SU-DHL-6 (cell line): ENCODE measurements around the gene NUTM2E.
"Not testable (repeated sequence)": the region's sequence is repeated elsewhere in the genome, so short reads cannot be mapped to it uniquely, and the experiment has no call there.

ENCODE experiments used
- H2AFZ ChIP-seq: fragments of 200-600 bp; sonication (generic); 2 replicates; pipeline ENCODE4 v1.6.1; 2014; ENCODE audit warnings: low read depth, mild to moderate bottlenecking, moderate library complexity, mixed read lengths, antibody characterized with exemption, low read length; ENCODE audit not compliant: severe bottlenecking
- H3F3A ChIP-seq: fragments of 200-600 bp; shearing (Covaris generic); 2 replicates; pipeline ENCODE4 v1.6.0; 2016; ENCODE audit warnings: antibody characterized with exemption, mild to moderate bottlenecking; ENCODE audit not compliant: insufficient read depth
- H3K27ac ChIP-seq: fragments of 200-600 bp; sonication (generic); 2 replicates; pipeline ENCODE4 v1.5.1; 2016; ENCODE audit warnings: low read depth, mild to moderate bottlenecking, low read length, moderate library complexity, mixed read lengths
- H3K27me3 ChIP-seq: fragments of 200-600 bp; sonication (generic), shearing (Covaris generic); 2 replicates; pipeline ENCODE4 v1.6.0; 2014; ENCODE audit warnings: mild to moderate bottlenecking, low read length
- H3K36me3 ChIP-seq: fragments of 200-600 bp; sonication (generic); 2 replicates; pipeline ENCODE4 v1.6.1; 2014; ENCODE audit warnings: mild to moderate bottlenecking, low read length, mixed read lengths
- H3K4me2 ChIP-seq: fragments of 300-600, 200-600 bp; shearing (Covaris generic), sonication (generic); 2 replicates; pipeline ENCODE4 v1.6.0; 2014; ENCODE audit warnings: low read length, low read depth, mild to moderate bottlenecking; ENCODE audit not compliant: poor library complexity, severe bottlenecking
- H3K4me3 ChIP-seq: fragments of 200-600 bp; sonication (generic); 2 replicates; pipeline ENCODE4 v1.5.1; 2014; ENCODE audit warnings: antibody characterized with exemption, low read length, mild to moderate bottlenecking, mixed read lengths; ENCODE audit not compliant: insufficient read depth, poor library complexity, severe bottlenecking
- H3K79me2 ChIP-seq: fragments of 200-600 bp; sonication (generic); 2 replicates; pipeline ENCODE4 v1.6.1; 2014; ENCODE audit warnings: mild to moderate bottlenecking, low read length, moderate library complexity; ENCODE audit not compliant: insufficient read depth
- H3K9ac ChIP-seq: fragments of 200-600 bp; sonication (generic); 2 replicates; pipeline ENCODE4 v1.7.0; 2014; ENCODE audit warnings: mild to moderate bottlenecking, low read length
- H3K9me2 ChIP-seq: fragments of 200-600 bp; sonication (generic); replicated peaks from 2 replicates; pipeline ENCODE4 v1.6.1; 2014; ENCODE audit warnings: low read length; ENCODE audit not compliant: insufficient read depth
- H3K9me3 ChIP-seq: fragments of 200-600 bp; sonication (generic); 2 replicates; pipeline ENCODE4 v1.6.1; 2014; ENCODE audit warnings: low read length, mixed read lengths; ENCODE audit not compliant: insufficient read depth
- H4K20me1 ChIP-seq: fragments of 200-600 bp; sonication (generic); 2 replicates; pipeline ENCODE4 v1.6.1; 2014; ENCODE audit warnings: low read depth, mild to moderate bottlenecking, antibody characterized with exemption, low read length, moderate library complexity, mixed read lengths
- TF ChIP-seq, protein P1 (sequence below): fragments of 200-600 bp; sonication (generic); IDR thresholded peaks from one replicate; pipeline ENCODE4 v1.5.1; 2017; ENCODE audit warnings: antibody characterized with exemption, mild to moderate bottlenecking, low read length, moderate library complexity; ENCODE audit not compliant: insufficient read depth, poor library complexity, severe bottlenecking

The NUTM2E gene, protein sequence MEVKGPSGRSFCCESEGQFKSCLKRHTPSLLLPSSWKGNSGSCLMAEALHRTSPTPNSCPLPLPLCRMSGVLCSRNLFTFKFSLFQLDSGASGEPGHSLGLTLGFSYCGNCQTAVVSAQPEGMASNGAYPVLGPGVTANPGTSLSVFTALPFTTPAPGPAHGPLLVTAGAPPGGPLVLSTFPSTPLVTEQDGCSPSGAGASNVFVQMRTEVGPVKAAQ (N-terminal part only)

DNA sequence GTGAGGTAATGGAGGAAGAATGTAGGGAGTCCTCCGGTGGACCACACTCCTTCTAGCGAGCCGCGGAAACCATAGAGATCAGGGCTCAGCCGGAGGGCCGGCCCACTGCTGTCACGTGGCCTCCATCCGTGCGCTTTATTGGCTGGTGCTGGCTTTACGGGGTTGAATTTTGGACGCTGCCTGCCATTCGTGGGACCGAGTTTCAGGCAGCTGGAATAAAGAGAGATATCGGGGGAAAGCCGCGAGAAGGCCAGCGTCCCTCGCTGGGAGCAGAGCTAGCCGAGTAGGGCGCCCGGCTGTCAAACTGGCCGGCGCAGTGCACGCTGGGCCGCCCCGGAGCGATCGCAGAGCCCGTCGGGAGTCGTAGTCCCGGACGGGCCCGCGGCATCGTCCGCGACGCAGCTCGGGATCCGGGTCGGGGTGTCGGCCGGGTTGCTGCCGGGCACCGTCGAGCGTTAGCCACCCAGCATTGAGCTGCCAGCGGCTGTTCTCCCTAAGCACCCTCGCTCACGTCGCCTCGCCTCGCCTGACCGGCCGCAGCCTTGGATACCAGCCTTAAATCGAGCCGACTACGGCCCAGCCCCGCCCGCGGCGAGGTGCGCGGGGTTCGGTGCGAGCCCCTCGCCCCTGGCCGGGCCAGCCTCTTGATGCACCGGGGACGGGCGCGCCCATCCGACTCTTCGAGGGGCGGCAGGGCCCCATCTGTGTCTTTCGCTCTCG is at the start of gene NUTM2E:
NUTM2E (plus strand) TSS at position 244 of the 720 bp plus-strand sequence. CDS start 15,002 bp downstream, outside the sequence.
- H2AFZ ChIP-seq, H3K27me3 ChIP-seq, H3F3A ChIP-seq, H4K20me1 ChIP-seq, H3K9me2 ChIP-seq, H3K9me3 ChIP-seq, H3K36me3 ChIP-seq: not testable (repeated sequence)
- Histone ChIP-seq H3K79me2 (peaks cover 27% of the 10 kb centered on the region; the same call in 1 of the 2 replicates), H3K27ac (peak within 1 kb of the TSS; percentile 68), H3K9ac (peak within 1 kb of the TSS; percentile 55), H3K4me3 (peak within 1 kb of the TSS; percentile 49), H3K4me2 (peak within 1 kb of the TSS; percentile 43)

DNA sequence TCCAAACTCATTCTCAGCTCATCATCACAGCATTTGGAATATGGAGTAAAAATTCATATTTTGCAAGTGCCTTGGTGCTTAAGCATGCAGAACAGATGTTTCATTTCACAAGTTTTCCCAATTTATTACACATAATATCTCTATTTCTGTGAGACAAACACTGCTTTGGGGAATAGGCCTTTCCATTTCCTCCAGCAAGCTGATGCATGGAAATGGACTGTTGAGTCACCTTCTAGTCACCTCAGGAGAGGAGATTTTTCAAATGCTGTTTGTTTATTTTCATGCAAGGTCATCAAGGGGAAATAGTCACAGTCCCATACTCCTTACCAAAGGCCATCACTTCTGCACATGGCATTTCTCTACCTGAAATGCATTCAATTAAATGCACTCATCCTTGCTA is 48.5 kb upstream of the NUTM2E start:
- not testable (repeated sequence) for H3K27me3 ChIP-seq, H3K27ac ChIP-seq, H3K36me3 ChIP-seq, H3K9me2 ChIP-seq, H3K79me2 ChIP-seq, H3K4me3 ChIP-seq, H2AFZ ChIP-seq, H3K9ac ChIP-seq, H4K20me1 ChIP-seq, H3K9me3 ChIP-seq, H3F3A ChIP-seq, H3K4me2 ChIP-seq

DNA sequence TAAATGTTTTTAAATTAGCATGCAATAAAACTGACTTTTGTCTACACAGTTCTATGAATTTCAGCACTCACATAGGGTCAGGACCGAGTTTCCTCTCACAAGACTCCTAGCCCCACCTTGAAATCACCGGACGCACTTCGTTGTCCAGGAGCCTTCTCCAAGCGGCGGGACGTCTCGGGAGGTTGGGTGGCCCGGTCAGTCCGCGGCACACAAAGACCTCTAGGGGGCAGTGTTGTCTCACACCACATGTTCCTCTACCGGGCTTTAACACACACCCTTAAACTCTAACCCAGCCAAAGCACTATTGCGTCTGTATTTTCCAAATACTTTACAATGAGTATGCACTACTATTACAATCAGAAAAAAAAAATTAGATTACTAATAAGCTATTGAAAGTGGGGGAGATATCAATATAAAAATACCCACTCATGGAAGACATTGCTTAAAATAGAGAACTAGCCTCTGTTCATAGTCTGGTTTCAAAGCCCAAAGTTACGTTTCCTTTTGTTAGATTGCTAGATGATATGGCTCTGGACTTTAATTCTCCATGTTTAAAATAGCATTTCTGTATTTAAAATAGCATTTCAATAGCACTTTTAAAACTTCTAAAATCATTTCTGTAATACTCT is 47.1 kb upstream of the NUTM2E start:
- H2AFZ ChIP-seq, H3K9ac ChIP-seq, H3F3A ChIP-seq, H3K79me2 ChIP-seq, H4K20me1 ChIP-seq, H3K36me3 ChIP-seq, H3K27ac ChIP-seq, H3K4me2 ChIP-seq, H3K27me3 ChIP-seq, H3K9me3 ChIP-seq, H3K9me2 ChIP-seq, H3K4me3 ChIP-seq: not testable (repeated sequence)
- TF ChIP-seq, protein P1, sequence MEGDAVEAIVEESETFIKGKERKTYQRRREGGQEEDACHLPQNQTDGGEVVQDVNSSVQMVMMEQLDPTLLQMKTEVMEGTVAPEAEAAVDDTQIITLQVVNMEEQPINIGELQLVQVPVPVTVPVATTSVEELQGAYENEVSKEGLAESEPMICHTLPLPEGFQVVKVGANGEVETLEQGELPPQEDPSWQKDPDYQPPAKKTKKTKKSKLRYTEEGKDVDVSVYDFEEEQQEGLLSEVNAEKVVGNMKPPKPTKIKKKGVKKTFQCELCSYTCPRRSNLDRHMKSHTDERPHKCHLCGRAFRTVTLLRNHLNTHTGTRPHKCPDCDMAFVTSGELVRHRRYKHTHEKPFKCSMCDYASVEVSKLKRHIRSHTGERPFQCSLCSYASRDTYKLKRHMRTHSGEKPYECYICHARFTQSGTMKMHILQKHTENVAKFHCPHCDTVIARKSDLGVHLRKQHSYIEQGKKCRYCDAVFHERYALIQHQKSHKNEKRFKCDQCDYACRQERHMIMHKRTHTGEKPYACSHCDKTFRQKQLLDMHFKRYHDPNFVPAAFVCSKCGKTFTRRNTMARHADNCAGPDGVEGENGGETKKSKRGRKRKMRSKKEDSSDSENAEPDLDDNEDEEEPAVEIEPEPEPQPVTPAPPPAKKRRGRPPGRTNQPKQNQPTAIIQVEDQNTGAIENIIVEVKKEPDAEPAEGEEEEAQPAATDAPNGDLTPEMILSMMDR = peak; percentile 21

DNA sequence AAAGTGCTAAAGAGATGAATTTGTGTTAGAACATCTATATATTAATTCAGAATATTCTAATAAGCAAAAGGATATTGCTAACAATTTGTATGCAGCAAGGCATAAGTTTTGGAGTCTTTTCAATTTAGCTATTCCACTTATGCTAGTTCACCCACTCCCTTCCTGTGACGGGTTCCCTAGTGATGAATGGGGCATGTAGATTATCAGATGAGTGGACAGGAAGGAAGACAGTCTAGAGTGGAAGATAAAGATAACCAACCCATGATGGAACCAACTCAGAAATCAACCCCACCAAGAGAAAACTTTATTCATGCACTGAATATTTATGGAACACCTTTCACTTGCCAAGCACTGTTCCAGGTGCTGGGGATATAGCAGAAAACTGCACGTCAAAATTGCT is 46.5 kb upstream of the NUTM2E start:
- H3K79me2 ChIP-seq, H3K9me3 ChIP-seq, H3F3A ChIP-seq, H3K36me3 ChIP-seq, H3K27me3 ChIP-seq, H3K4me3 ChIP-seq, H2AFZ ChIP-seq, H3K4me2 ChIP-seq, H3K9me2 ChIP-seq, H4K20me1 ChIP-seq, H3K27ac ChIP-seq, H3K9ac ChIP-seq: not testable (repeated sequence)

DNA sequence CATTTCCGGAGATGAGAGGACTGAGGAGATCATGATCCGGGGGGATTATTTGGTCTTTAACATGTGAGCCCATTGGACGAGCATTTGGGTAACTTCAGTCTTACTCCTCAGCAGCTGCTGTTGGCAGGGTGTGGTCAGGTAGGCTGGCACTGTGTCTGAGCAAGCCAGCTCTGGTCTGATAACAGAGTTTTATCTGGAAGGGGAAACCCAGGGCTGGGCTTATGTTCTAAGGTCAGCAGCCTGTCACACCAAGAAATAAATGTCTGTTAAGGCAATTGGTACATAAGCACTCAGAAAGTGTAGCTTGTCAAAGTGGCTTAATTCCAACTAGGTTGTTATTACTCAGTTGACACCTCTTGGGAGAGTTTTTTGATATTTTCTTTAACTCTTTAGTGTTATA is 45.0 kb upstream of the NUTM2E start:
- H3K9me2 ChIP-seq, H3K36me3 ChIP-seq, H2AFZ ChIP-seq, H3K79me2 ChIP-seq, H3K27me3 ChIP-seq, H3K9me3 ChIP-seq, H3F3A ChIP-seq, H3K27ac ChIP-seq, H4K20me1 ChIP-seq, H3K9ac ChIP-seq, H3K4me2 ChIP-seq, H3K4me3 ChIP-seq: not testable (repeated sequence)

DNA sequence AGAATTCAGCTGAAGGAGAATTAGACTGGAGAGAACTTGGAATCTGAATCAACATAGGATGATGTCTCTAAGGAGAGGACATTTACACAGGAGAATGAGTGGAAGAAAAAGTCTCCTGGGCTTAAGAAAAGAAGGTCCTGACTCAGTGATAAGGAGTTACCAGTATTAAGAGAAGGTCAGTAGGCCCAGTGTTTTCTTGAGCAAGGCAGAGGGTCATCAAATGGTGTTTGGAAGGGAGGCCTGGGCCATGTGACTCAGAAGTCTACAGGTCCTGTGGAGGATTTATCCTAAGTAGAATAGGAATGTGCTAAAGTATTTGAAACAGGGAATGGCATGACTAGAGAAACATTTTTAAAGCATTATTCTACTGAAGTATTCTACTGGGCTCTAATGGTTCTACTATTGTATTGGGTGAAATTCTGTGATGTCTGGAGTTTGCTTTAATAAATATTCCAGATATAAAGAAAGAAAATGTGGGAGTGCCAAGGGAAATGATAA is 39.0 kb upstream of the NUTM2E start:
- H3K4me3 ChIP-seq, H3K27me3 ChIP-seq, H3K27ac ChIP-seq, H3K9me3 ChIP-seq, H3K79me2 ChIP-seq, H3K36me3 ChIP-seq, H2AFZ ChIP-seq, H3K9ac ChIP-seq, H3F3A ChIP-seq, H3K4me2 ChIP-seq, H3K9me2 ChIP-seq, H4K20me1 ChIP-seq: not testable (repeated sequence)

DNA sequence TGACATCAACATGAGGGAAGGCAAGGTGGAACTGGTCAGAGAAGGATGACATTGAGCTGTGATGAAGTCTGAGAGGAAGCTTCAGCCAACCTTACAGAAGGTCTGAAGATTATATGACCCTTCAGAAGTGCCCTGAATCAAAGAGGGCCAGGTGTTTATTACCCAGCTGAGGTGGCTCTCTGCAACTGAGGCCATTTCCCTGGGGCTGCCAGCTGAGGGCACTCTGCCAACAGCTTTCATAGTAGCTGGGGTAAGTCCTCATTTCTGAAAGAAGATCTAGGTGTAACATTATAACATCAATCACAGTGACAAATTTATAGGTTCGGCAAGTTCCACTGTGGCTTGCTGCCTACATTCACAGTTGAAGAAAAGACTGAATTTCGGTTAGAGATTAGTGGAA is 37.2 kb upstream of the NUTM2E start:
- not testable (repeated sequence) for H3F3A ChIP-seq, H3K79me2 ChIP-seq, H2AFZ ChIP-seq, H3K9ac ChIP-seq, H3K9me2 ChIP-seq, H3K36me3 ChIP-seq, H3K27ac ChIP-seq, H3K27me3 ChIP-seq, H3K9me3 ChIP-seq, H4K20me1 ChIP-seq, H3K4me3 ChIP-seq, H3K4me2 ChIP-seq
